HEK293 (cell line): ENCODE measurements around the gene CACNA2D3.

Source experiments
- BCL11A ChIP-seq: fragments of 450-650 bp; formaldehyde crosslinking; IDR thresholded peaks from 2 replicates; pipeline ENCODE4 v1.5.1; 2016; ENCODE audit warnings: low read depth, missing biosample characterization, missing genetic modification characterization
- OVOL3 ChIP-seq: fragments of 450-650 bp; formaldehyde crosslinking; IDR thresholded peaks from 2 replicates; pipeline ENCODE4 v1.5.1; 2016; ENCODE audit warnings: missing biosample characterization, missing genetic modification characterization
- ZNF138 ChIP-seq: fragments of 450-650 bp; formaldehyde crosslinking; IDR thresholded peaks from 2 replicates; pipeline ENCODE4 v1.5.1; 2016; ENCODE audit warnings: missing biosample characterization, missing genetic modification characterization, borderline replicate concordance
- ZNF169 ChIP-seq: fragments of 450-650 bp; formaldehyde crosslinking; IDR thresholded peaks from 2 replicates; pipeline ENCODE4 v1.5.1; 2016; ENCODE audit warnings: missing biosample characterization, missing genetic modification characterization
- ZNF239 ChIP-seq: fragments of 450-650 bp; formaldehyde crosslinking; IDR thresholded peaks from 2 replicates; pipeline ENCODE4 v1.5.1; 2016; ENCODE audit warnings: missing biosample characterization, missing genetic modification characterization
- ZNF350 ChIP-seq: fragments of 450-650 bp; formaldehyde crosslinking; IDR thresholded peaks from 2 replicates; pipeline ENCODE4 v1.5.0; 2017; ENCODE audit warnings: missing biosample characterization, mild to moderate bottlenecking, missing genetic modification characterization
- ZNF423 ChIP-seq: fragments of 450-650 bp; formaldehyde crosslinking; IDR thresholded peaks from 2 replicates; pipeline ENCODE4 v1.5.1; 2016; ENCODE audit warnings: missing biosample characterization, missing genetic modification characterization
- ZNF530 ChIP-seq: fragments of 450-650 bp; formaldehyde crosslinking; IDR thresholded peaks from 2 replicates; pipeline ENCODE4 v1.5.1; 2016; ENCODE audit warnings: low read depth, missing biosample characterization, missing genetic modification characterization
- ZNF548 ChIP-seq: fragments of 450-650 bp; formaldehyde crosslinking; IDR thresholded peaks from 2 replicates; pipeline ENCODE4 v1.5.1; 2016; ENCODE audit warnings: missing biosample characterization, missing genetic modification characterization
- ZNF658 ChIP-seq: fragments of 450-650 bp; formaldehyde crosslinking; IDR thresholded peaks from 2 replicates; pipeline ENCODE4; 2016; ENCODE audit warnings: missing biosample characterization, missing genetic modification characterization
- ZNF777 ChIP-seq: fragments of 450-650 bp; formaldehyde crosslinking; IDR thresholded peaks from 2 replicates; pipeline ENCODE4 v1.5.1; 2017; ENCODE audit warnings: missing biosample characterization, missing genetic modification characterization, borderline replicate concordance
- TF ChIP-seq, protein P1 (sequence below): fragments of 450-650 bp; formaldehyde crosslinking; IDR thresholded peaks from 2 replicates; pipeline ENCODE4 v1.5.1; 2016; ENCODE audit warnings: missing biosample characterization, missing genetic modification characterization
- TF ChIP-seq, protein P2 (sequence below): fragments of 450-650 bp; formaldehyde crosslinking; IDR thresholded peaks from 2 replicates; pipeline ENCODE4 v1.5.1; 2016; ENCODE audit warnings: missing biosample characterization, missing genetic modification characterization, borderline replicate concordance
- TF ChIP-seq, protein P3 (sequence below): IDR thresholded peaks from 2 replicates; pipeline ENCODE4 v1.6.1; 2011; ENCODE audit warnings: mild to moderate bottlenecking, low read depth, low read length, borderline replicate concordance

DNA sequence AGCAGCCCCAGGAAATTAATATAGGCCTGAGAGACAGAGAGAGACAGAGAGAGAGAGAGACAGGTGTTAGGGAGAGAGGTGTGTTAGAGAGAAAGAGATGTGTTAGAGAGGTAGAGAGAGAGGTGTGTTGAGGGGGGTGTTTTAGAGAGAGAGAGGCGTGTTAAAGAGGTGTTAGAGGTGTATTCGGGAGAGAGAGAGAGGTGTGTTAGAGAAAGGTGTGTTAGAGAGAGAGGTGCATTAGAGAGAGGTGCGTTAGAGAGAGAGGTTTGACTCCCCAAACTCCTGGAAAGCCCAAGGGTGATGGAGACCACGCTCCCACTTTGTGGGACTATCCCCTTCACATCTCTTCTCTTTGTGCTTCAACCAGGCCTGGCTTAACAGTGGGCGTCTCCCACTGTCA, 95.5 kb downstream of the CACNA2D3 start:
- TF ChIP-seq ZNF169 = no peak
- TF ChIP-seq ZNF530 (tag by site-specific recombination) = no peak
- TF ChIP-seq, protein P1, sequence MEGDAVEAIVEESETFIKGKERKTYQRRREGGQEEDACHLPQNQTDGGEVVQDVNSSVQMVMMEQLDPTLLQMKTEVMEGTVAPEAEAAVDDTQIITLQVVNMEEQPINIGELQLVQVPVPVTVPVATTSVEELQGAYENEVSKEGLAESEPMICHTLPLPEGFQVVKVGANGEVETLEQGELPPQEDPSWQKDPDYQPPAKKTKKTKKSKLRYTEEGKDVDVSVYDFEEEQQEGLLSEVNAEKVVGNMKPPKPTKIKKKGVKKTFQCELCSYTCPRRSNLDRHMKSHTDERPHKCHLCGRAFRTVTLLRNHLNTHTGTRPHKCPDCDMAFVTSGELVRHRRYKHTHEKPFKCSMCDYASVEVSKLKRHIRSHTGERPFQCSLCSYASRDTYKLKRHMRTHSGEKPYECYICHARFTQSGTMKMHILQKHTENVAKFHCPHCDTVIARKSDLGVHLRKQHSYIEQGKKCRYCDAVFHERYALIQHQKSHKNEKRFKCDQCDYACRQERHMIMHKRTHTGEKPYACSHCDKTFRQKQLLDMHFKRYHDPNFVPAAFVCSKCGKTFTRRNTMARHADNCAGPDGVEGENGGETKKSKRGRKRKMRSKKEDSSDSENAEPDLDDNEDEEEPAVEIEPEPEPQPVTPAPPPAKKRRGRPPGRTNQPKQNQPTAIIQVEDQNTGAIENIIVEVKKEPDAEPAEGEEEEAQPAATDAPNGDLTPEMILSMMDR (tag by site-specific recombination) = no peak
- TF ChIP-seq, protein P2, sequence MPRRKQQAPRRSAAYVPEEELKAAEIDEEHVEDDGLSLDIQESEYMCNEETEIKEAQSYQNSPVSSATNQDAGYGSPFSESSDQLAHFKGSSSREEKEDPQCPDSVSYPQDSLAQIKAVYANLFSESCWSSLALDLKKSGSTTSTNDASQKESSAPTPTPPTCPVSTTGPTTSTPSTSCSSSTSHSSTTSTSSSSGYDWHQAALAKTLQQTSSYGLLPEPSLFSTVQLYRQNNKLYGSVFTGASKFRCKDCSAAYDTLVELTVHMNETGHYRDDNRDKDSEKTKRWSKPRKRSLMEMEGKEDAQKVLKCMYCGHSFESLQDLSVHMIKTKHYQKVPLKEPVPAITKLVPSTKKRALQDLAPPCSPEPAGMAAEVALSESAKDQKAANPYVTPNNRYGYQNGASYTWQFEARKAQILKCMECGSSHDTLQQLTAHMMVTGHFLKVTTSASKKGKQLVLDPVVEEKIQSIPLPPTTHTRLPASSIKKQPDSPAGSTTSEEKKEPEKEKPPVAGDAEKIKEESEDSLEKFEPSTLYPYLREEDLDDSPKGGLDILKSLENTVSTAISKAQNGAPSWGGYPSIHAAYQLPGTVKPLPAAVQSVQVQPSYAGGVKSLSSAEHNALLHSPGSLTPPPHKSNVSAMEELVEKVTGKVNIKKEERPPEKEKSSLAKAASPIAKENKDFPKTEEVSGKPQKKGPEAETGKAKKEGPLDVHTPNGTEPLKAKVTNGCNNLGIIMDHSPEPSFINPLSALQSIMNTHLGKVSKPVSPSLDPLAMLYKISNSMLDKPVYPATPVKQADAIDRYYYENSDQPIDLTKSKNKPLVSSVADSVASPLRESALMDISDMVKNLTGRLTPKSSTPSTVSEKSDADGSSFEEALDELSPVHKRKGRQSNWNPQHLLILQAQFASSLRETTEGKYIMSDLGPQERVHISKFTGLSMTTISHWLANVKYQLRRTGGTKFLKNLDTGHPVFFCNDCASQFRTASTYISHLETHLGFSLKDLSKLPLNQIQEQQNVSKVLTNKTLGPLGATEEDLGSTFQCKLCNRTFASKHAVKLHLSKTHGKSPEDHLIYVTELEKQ (tag by site-specific recombination) = no peak
- no peak for TF ChIP-seq ZNF239 (tag by site-specific recombination)
- TF ChIP-seq ZNF423 (tag by site-specific recombination) = no peak
- no peak for TF ChIP-seq ZNF658
- TF ChIP-seq BCL11A (tag by site-specific recombination) = no peak
- TF ChIP-seq ZNF777 (tag by site-specific recombination) = no peak
- no peak for TF ChIP-seq ZNF548 (tag by site-specific recombination)
- no peak for TF ChIP-seq ZNF350 (tag by site-specific recombination)
- no peak for TF ChIP-seq OVOL3 (tag by site-specific recombination)
- TF ChIP-seq ZNF138 (tag by site-specific recombination) = no peak
- TF ChIP-seq, protein P3, sequence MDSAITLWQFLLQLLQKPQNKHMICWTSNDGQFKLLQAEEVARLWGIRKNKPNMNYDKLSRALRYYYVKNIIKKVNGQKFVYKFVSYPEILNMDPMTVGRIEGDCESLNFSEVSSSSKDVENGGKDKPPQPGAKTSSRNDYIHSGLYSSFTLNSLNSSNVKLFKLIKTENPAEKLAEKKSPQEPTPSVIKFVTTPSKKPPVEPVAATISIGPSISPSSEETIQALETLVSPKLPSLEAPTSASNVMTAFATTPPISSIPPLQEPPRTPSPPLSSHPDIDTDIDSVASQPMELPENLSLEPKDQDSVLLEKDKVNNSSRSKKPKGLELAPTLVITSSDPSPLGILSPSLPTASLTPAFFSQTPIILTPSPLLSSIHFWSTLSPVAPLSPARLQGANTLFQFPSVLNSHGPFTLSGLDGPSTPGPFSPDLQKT = no peak
